Right ventricle myocardium superior (tissue), 1 donor: Measurements from ENCODE around the gene SLC13A3. TPM values are rescaled to one million over a fixed set of nuclear protein-coding genes. Genes with fewer than 3 reads are reported as not detected.

Experiments used
- ATAC-seq: fragments of 200-7000 bp; cut with Tn5 transposase; one replicate; pipeline ENCODE4 v1.9.1; 2020; ENCODE audit warnings: mild to moderate bottlenecking; ENCODE audit not compliant: poor library complexity
- DNase-seq: peaks from one replicate; pipeline ENCODE4 v3.0.0-alpha.2; 2020
- intact Hi-C: fragments of 100-400 bp; cut with DNase I; formaldehyde crosslinking; loops from one replicate; pipeline ENCODE4 v1.11.2; 2022
- total RNA-seq: library from RNA; stranded (reverse); fragmentation: NEBNext Ultra II Directional; extraction: Animal tissue kit (Norgen Biotek cat#: 25700); gene quantifications from one replicate; pipeline ENCODE4 v1.2.1, GENCODE V29; 2021
- donor health status: DM: no; HTN: yes; CAD: no; lungs with severe emphysema.

SLC13A3 gene
- total RNA-seq, 1 donor from 2014 or later: 0.30 TPM

DNA sequence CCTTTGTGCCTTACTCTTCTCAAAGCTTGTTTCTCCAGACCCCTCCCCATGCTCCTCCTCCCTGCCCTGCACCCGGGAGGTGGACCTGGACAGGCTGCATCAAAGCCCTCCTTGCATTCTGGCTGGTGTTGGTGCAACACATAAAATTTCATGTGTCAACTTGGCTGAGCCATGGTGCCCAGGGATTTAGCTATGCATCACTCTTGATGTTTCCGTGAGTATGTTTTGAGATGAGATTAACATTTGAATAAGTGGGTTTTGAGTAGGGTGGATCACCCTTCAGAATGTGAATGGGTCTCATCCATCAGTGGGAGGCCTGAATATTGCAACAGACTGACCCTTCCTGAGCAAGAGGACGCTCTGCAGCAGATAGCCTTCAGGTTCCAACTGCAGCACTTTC lies 96.4 kb downstream of the SLC13A3 start:
- DNase-seq (no peak), ATAC-seq (no peak)
- intact Hi-C loops: loop anchor here (10.0 kb wide), 1 partner anchor 130 kb away; the partner anchor contains the start of gene TP53RK

DNA sequence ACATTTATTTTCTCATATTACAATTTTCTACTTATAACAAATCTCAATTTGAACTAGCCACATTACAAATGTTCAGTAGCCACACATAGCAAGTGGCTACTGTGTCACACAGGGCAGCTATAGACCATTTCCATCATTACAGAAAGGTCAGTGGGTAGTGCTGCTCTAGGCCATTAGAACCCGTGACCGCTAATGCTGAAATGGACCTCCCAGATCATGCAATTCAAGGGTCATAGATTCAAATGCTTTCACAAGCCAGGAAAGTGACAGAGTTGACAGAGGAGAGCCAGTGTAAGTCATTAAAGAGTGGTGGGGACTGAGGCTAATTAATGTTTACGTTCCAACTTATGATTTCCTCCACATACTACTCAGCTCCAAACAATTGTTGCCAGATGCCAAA lies 97.3 kb downstream of the SLC13A3 start:
- no peak for ATAC-seq
- intact Hi-C loops: loop anchor here (10.0 kb wide), 1 partner anchor 131 kb away; the partner anchor contains the start of gene TP53RK
- no peak for DNase-seq

DNA sequence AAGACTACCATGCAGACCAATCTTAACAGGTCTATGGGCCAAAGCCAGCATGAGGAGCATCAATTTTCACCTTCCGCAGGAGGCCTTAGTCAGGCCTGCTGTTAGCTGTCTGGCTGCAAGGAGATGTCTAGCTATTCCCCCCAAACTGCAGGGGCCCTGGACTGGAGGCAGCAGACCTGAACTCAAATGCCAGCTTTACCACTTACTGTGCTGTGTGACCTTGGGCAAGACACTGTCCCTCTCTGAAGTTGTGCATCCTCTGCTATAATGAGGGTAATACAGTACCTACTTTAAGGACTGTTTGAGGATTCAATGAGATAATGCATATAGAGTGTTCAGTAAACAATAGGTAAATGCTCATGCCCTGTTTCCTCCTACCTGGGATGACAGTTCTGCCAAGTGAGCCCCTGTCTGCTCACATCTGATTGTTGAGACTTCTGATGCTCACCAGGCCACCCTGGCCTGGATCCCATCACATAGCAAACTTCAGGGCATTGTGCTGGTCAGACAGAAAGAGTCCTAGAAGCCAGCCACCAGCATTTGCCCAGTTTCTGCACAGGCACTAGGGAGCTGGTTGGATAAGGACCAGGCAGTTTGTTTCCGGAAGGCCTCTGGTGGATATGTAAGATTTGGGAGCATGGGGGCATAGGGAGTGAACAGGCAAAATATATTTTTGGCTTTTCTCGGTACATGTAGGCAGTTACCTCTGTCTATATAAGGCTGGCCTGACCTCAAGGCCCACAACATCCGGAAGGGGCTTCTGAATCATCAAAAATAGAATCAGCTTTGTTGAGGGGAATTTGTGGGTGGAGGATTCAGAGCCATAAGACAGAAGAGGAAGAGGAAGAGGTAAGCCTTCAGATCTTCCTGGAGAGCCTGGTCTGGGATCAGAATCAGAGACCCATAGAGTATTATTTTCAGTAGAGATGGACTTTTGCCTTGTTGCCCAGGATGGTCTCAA lies 98.5 kb downstream of the SLC13A3 start:
- intact Hi-C loops: loop anchor here (10.0 kb wide), 1 partner anchor 132 kb away; the partner anchor contains the start of gene TP53RK
- no peak for ATAC-seq
- DNase-seq: no peak

DNA sequence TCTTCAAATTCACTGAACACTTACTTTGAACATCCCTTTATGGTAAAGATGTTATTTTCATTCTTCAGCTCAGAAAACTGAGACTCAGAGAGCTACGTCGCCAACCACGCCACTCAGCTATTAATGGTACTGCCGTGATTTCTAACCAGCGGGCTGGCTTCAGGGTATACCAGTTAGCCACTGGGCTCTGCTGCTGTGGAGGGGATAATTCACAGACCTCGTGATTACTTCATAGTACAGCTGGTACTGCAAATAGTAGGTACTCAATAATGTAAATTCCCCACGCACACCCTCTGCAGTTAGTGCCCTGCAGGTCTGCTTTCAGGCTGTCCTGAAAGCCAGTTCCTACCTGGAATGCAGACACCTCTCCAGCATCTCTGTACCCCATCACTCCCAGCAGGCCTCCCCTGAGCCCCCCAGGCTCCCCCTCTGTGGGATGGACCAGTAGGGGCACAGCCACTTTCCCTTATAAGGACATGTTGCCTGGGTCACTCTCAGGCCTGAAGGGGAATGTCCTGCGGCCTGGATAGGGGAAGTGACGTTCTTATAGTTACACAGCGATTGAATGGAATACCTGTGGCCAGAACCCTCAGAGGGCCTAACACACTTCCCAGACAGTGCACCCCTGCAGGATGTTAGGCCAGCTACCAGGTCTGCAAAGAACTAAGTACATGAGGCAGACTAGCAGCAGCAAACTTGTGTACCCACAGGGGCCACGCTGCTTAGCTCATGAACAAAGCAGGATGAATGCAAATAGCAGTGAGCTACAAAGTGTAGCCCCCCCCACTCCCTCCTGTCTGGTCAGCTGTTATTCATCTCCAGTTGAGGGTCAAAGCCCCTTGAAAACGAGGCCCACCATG lies 99.5 kb downstream of the SLC13A3 start:
- intact Hi-C loops: loop anchor here (10.0 kb wide), 1 partner anchor 133 kb away; the partner anchor contains the start of gene TP53RK
- ATAC-seq (no peak), DNase-seq (no peak)

DNA sequence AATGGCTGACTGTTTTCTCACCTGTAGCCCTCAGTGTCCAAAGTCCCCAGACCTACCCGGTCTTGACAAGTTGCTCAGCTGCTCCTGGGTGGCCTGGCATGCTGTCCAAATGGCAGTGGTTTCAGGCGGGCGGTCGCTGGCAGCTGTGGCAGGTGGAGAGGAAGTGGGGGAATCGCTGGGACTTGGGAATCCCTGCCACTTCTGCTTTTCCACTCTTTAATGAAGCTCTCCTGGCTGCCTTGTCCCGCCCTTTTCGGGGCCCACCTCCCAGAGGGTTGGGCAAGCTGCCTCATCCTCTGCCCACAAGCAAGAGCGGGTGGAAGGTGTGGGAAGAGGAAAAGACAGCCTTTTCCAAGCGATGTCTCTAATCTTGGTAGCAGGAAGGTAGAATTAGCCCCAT lies 100.8 kb downstream of the SLC13A3 start, which contains the start of gene OCSTAMP:
Gene OCSTAMP (minus strand): TSS at position 194 of the 400 bp plus-strand sequence. CDS start 94 bp downstream, at position 100.
- DNase-seq: peak; percentile 41
- intact Hi-C loops: loop anchor here (10.0 kb wide), 1 partner anchor 134 kb away; the partner anchor contains the start of gene TP53RK
- no peak for ATAC-seq

DNA sequence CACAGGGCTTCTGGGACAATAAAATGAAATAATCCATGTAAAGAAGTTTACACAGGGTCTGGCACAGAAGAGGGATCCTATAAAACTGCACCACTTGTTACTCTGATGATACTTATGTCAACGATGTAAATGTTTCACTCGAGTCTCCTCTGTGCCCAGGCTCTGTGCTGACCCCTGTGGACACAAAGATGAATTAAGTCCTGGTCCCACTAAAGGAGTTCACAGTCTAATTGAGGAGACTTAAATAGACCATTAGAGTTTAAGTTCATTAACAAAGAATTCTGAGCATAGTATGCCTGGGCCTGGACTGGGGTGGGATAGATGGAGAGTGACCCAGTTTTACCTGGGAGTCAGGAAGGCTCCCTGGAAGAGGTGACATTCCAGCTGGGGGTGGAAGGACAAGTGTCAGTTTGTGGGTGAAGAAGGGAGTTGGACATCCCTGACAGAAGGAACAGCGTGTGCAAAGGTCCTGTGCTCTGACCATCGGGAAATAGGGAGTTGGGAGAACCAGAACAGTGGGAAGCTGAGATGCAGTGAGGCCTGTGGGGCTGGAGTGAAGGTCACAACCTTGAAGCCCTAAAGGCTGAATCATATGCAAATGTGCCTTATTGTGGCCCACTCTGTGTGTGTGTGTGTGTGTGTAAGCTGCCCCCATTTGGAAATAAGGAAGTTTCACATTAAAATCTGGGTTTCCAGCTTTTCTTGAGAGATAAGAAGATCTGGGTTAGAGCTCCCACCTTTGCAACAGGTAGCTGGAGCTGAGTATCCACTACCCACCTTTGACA lies 101.9 kb downstream of the SLC13A3 start:
- intact Hi-C loops: no loop called here
- ATAC-seq (no peak), DNase-seq (no peak)

DNA sequence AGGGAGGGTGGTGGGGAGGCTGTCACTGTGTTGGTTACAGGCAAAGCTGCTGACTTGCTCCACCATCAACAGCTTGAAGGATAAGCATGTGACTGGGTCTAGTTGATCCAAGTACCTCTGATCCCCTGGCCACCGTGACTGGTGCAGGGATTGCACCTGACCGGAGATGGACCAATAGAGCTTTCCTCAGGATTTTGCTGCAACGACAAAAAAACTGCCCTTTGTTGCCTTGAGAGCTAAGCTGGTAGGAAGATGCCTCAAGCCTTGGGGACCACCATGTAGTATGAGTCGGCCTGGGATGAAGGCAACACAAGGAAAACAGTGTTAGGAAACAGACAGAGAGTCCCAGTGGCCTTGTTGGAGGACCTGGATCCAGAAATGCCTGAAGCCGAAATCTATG lies 102.6 kb downstream of the SLC13A3 start:
- ATAC-seq (no peak), DNase-seq (no peak)
- intact Hi-C loops: no loop called here

DNA sequence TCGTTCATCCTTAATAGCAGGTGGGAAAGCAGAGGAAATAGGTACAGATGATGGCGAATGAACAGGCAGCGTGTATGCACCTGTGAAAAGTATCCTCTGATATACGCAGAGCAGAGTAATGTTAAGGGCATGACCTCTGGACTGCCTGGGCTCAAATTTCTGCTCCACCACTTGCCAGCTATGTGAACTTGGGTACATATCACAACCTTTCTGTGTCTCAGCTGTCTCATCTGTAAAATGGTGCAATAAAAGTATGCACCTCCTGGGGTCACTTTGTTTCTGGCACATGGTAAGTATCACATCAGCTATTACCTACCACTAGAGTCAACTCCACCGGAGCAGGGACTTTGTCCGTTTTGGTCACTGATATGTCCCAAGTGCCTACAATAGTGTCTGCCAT lies 103.3 kb downstream of the SLC13A3 start:
- intact Hi-C loops: no loop called here
- no peak for DNase-seq
- no peak for ATAC-seq

DNA sequence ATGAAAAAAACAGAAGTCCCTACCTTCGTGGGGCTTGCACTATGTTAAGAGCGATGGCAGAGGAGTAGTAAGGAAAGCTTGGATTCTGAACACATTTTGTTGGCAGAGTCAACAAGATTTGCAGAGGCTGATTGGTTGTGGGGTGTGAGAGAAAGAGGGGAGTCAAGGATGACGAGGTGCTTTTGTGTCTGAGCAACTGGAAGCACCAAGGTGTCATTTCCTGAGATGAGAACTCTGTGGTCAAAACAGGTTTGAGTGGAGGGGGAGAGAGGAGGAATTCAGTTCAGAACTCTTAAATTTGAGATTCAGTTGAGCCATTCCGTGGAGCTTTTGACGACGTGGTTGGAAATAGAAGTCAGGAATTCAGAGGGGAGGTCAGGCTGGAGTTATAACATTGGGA lies 104.3 kb downstream of the SLC13A3 start:
- intact Hi-C loops: no loop called here
- DNase-seq (no peak), ATAC-seq (no peak)

DNA sequence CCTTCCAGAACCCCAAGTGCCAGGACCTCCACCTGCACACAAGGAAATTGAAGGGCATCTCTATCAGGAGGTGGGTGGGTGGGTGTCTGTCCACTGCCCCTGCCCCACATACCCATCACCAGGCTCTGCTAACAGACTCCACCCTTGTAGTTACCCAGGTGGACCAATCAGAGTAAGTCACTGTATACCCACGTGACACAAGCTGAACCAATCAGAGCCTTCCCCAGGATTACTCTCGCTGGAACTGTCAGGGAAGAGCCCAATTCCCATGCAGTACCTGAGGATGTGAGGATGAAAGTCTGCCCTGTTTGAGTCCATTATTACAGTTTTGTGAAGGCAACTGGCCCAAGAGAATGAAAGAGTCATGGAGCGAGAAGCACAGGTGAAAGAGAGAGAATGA lies 105.0 kb downstream of the SLC13A3 start:
- intact Hi-C loops: no loop called here
- no peak for ATAC-seq
- DNase-seq: no peak

DNA sequence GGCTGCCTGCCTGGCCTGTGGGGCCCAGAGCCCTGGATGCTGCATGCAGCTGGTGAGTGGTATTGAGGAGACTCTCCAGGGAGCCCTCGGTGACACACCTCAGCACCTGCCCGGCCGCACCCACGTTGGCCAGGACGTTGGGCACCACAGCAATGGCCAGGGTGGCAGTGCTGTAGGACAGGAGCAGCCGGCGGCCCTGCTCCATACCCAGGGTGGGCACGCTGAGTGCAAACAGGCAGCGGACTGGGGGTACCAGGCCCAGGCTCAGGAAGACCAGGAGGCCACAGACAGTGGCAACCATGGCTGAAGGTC lies 105.5 kb downstream of the SLC13A3 start:
- ATAC-seq: no peak
- intact Hi-C loops: no loop called here

DNA sequence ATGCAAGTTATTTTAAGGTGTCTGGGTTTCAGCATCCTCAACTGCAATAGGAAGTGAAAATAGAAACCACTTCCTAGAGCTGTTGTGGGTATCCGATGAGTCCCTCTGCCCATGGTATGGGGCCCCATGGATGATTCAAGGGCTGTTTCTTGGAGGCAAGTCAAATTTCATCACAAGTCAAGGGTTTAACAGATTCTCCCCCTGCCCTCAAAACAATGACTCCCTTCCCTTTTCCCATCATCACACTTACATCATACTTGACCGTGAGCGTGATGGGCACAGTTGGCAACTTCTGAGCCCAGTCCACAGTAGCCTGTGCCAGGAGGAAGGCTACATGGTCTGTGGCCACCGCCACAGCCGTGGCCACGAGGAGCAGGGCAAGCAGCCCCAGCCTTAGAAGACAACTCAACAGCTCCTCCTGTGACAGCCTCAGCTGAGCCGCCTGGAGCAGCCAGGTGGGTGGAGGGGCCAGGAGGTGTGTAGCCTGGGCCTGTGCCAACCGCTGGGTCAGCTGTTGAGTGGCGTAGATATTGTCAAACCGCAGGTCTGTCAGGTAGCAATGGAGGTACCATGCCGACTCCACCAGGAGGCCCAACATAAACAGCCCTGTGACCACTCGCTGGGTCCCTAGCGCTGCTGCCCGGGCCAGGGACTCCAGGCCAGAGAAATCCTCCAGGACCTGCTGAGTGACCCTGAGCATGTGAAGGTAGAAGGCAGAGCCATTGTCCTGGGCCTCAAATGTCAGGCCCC lies 106.0 kb downstream of the SLC13A3 start:
- DNase-seq (no peak), ATAC-seq (no peak)
- intact Hi-C loops: no loop called here

More for the DNA sequence above, 105.5 kb downstream of the SLC13A3 start:
- DNase-seq: no peak

DNA sequence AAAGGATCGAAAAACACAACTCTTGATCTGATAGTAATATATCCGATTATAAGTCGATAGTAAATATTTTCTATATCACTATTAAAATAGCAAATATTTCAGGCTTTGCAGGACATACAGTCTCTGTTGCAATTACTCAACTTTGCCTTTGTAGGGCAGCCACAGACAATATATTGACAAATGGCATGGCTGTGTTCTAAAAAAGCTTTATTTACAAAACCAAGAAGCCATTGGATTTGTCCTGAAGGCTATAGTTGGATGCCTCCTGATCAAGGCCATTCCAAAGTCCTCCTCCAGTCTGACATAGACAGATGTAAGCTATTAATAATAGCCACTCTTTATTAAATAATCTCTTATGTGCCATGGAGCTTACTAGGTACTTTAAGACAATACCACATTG lies 106.7 kb downstream of the SLC13A3 start:
- no peak for ATAC-seq
- DNase-seq: no peak
- intact Hi-C loops: no loop called here

DNA sequence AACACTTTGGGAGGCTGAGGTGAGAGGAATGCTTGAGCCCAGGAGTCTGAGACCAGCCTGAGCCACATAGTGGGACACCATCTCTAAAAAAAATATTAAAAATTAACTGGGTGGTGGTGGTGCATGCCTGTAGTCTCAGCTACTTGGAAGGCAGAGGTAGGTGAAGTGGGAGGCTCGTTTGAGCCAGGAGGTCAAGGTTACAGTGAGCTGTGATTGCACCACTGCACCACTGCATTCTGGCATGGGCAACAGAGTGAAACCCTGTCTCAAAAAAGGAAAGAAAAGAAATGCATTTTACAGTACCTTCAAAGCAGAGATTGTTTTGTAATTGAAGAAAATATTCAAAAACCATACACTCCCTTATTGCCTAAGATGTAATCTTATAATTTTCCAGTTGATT lies 107.3 kb downstream of the SLC13A3 start:
- ATAC-seq (no peak), DNase-seq (no peak)
- intact Hi-C loops: no loop called here

DNA sequence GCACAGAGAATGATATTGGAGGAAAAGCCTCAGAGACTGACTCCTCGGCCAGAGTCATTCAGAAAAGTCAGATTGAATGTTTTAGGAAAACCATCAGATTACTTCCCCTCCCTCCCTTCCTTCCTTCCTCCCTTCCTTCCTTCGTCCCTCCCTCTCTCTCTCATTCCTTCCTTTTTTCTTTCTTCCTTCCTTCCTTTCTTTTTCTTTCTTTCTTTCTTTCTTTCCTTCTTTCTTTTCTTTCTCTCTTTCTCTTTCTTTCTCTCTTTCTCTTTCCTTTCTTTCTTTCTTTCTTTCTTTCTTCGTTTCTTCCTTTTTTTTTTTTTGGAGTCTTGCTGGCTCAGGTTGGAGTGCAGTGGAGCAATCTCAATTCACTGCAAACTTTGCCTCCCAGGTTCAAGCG lies 108.2 kb downstream of the SLC13A3 start:
- ATAC-seq: no peak
- intact Hi-C loops: no loop called here
- no peak for DNase-seq

DNA sequence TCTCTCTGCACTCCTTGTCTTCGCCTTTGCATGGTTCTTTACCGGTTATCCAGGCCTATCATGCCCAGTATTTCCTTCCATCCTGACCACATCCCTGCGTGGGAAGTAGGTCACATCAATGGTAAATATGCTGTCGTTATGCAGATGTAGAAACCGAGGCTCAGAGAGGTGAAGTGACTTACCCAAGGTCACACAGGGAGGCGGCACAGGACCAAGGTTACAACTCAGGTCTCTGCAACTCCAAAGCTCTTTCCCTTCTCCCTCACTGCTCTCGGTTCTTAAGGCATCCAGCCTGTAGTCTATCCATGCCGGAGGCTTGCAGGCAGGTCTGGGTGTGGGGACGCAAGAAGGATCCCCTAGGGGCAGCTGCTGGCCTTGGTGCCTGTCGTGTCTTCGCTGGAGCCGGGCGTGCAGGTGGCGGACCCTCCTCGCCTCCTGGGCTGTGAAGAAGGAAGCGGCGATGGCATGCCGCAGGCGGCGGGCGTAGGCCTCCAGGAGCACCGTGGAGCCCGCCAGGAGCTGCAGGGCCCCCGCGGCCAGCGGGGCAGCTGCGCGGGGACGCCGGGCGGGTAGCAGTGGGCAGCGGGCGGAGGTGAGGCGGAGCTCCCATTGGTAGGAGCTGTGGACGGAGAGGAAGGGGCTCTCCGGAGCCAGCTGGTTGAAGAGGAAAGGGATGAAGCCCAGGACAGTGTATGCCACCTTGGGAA lies 109.9 kb downstream of the SLC13A3 start:
- intact Hi-C loops: no loop called here
- DNase-seq (no peak), ATAC-seq (no peak)

DNA sequence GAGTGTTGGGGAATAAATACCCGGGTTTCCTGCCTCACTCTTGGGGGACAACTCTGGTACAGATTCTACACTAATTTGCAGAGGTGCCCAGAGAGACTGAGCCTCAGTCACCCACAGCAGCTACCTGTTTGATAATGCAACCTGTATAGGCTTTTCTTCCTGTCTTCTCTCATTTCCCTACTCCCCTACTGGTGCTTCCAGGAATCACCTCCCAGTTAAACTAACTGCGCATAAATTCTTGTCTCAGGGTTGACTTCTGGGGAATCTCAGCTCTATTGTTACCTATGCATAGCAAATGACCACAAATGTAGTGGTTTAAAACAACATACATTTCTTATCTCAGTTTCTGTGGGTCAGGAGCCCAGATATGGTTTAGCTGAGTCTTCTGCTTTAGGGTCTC lies 112.1 kb downstream of the SLC13A3 start:
- intact Hi-C loops: no loop called here
- DNase-seq: no peak
- ATAC-seq: no peak
